ENCODE data around the gene CWC27.

- no peak for TF ChIP-seq RFX5 (IDR thresholded peaks at IDR 0.05)
- TF ChIP-seq, protein P1, sequence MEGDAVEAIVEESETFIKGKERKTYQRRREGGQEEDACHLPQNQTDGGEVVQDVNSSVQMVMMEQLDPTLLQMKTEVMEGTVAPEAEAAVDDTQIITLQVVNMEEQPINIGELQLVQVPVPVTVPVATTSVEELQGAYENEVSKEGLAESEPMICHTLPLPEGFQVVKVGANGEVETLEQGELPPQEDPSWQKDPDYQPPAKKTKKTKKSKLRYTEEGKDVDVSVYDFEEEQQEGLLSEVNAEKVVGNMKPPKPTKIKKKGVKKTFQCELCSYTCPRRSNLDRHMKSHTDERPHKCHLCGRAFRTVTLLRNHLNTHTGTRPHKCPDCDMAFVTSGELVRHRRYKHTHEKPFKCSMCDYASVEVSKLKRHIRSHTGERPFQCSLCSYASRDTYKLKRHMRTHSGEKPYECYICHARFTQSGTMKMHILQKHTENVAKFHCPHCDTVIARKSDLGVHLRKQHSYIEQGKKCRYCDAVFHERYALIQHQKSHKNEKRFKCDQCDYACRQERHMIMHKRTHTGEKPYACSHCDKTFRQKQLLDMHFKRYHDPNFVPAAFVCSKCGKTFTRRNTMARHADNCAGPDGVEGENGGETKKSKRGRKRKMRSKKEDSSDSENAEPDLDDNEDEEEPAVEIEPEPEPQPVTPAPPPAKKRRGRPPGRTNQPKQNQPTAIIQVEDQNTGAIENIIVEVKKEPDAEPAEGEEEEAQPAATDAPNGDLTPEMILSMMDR (IDR thresholded peaks at IDR 0.05), result no peak
- TF ChIP-seq, protein P2, sequence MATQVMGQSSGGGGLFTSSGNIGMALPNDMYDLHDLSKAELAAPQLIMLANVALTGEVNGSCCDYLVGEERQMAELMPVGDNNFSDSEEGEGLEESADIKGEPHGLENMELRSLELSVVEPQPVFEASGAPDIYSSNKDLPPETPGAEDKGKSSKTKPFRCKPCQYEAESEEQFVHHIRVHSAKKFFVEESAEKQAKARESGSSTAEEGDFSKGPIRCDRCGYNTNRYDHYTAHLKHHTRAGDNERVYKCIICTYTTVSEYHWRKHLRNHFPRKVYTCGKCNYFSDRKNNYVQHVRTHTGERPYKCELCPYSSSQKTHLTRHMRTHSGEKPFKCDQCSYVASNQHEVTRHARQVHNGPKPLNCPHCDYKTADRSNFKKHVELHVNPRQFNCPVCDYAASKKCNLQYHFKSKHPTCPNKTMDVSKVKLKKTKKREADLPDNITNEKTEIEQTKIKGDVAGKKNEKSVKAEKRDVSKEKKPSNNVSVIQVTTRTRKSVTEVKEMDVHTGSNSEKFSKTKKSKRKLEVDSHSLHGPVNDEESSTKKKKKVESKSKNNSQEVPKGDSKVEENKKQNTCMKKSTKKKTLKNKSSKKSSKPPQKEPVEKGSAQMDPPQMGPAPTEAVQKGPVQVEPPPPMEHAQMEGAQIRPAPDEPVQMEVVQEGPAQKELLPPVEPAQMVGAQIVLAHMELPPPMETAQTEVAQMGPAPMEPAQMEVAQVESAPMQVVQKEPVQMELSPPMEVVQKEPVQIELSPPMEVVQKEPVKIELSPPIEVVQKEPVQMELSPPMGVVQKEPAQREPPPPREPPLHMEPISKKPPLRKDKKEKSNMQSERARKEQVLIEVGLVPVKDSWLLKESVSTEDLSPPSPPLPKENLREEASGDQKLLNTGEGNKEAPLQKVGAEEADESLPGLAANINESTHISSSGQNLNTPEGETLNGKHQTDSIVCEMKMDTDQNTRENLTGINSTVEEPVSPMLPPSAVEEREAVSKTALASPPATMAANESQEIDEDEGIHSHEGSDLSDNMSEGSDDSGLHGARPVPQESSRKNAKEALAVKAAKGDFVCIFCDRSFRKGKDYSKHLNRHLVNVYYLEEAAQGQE (IDR thresholded peaks at IDR 0.05), result no peak
- no peak for TF ChIP-seq CBX8 (IDR thresholded peaks at IDR 0.05)
- no peak for TF ChIP-seq PHF8 (IDR thresholded peaks at IDR 0.05; ENCODE audit: borderline replicate concordance, low read depth)
- TF ChIP-seq CEBPB (IDR thresholded peaks at IDR 0.05), result no peak
- no peak for TF ChIP-seq EP300 (IDR thresholded peaks at IDR 0.05)
- no peak for TF ChIP-seq CHD2 (IDR thresholded peaks at IDR 0.05; ENCODE audit: low read length, partially characterized antibody)
- no peak for TF ChIP-seq RAD21 (conservative IDR thresholded peaks at IDR 0.05 in 1 of 2, IDR thresholded peaks at IDR 0.05 in 1 of 2)
- no peak for TF ChIP-seq POLR2A (IDR thresholded peaks at IDR 0.05; ENCODE audit: low read length)
- TF ChIP-seq NFE2L2 (conservative IDR thresholded peaks at IDR 0.05; ENCODE audit: low read length), result no peak
- TF ChIP-seq ELK1 (IDR thresholded peaks at IDR 0.05; ENCODE audit: low read depth, low read length), result no peak
- TF ChIP-seq, protein P3, sequence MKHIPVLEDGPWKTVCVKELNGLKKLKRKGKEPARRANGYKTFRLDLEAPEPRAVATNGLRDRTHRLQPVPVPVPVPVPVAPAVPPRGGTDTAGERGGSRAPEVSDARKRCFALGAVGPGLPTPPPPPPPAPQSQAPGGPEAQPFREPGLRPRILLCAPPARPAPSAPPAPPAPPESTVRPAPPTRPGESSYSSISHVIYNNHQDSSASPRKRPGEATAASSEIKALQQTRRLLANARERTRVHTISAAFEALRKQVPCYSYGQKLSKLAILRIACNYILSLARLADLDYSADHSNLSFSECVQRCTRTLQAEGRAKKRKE (CRISPR knock-in tag; IDR thresholded peaks at IDR 0.05; ENCODE audit: low read depth), result no peak
- no peak for TF ChIP-seq RCOR1 (IDR thresholded peaks at IDR 0.05; ENCODE audit: low read depth, low read length)
These were observed 258.3 kb downstream of the CWC27 start for GRCh38 chr5:65026816-65027548.
